GM21447 (cell line): ENCODE results near the gene ANKLE2.
"Not testable (repeated sequence)": the region's sequence is repeated elsewhere in the genome, so short reads cannot be mapped to it uniquely, and the experiment has no call there.

Experiments
- ATAC-seq: cut with Tn5 transposase; IDR thresholded peaks from one replicate; pipeline ENCODE4 v1.9.1; 2021; ENCODE audit not compliant: unreplicated experiment

ANKLE2 gene

GRCh38 chr12:132761032-132761920 is at the start of gene ANKLE2:
Gene ANKLE2 (minus strand): TSS chr12:132761832. CDS start chr12:132761798, 34 bp downstream.
- ATAC-seq = peak; percentile 34

GRCh38 chr12:132809391-132809790 is 47.8 kb upstream of the ANKLE2 start:
- ATAC-seq = not testable (repeated sequence)

- no peak for ATAC-seq
These were observed 45.9 kb upstream of the ANKLE2 start for GRCh38 chr12:132807295-132808092.

- no peak for ATAC-seq
These were observed 45.2 kb upstream of the ANKLE2 start for GRCh38 chr12:132806857-132807256.

GRCh38 chr12:132804426-132804861 is 42.8 kb upstream of the ANKLE2 start:
- no peak for ATAC-seq

- ATAC-seq = no peak
These were observed 42.3 kb upstream of the ANKLE2 start for GRCh38 chr12:132803888-132804287.

- no peak for ATAC-seq
These were observed 41.5 kb upstream of the ANKLE2 start for GRCh38 chr12:132803125-132803524.

GRCh38 chr12:132801741-132802140 is 40.1 kb upstream of the ANKLE2 start:
- no peak for ATAC-seq

GRCh38 chr12:132798836-132799235 is 37.2 kb upstream of the ANKLE2 start:
- ATAC-seq = no peak

GRCh38 chr12:132797820-132798570 is 36.4 kb upstream of the ANKLE2 start:
- ATAC-seq = no peak

GRCh38 chr12:132795847-132796246 is 34.2 kb upstream of the ANKLE2 start:
- ATAC-seq = no peak

- not testable (repeated sequence) for ATAC-seq
These were observed 30.3 kb upstream of the ANKLE2 start for GRCh38 chr12:132791940-132792339.

- no peak for ATAC-seq
These were observed 27.5 kb upstream of the ANKLE2 start for GRCh38 chr12:132789099-132789471.

- no peak for ATAC-seq
These were observed 26.9 kb upstream of the ANKLE2 start for GRCh38 chr12:132788375-132789098.

GRCh38 chr12:132787877-132788276 is 26.2 kb upstream of the ANKLE2 start:
- ATAC-seq = no peak

- no peak for ATAC-seq
These were observed 24.6 kb upstream of the ANKLE2 start for GRCh38 chr12:132786192-132786591.

- no peak for ATAC-seq
These were observed 22.9 kb upstream of the ANKLE2 start for GRCh38 chr12:132784580-132784979.

GRCh38 chr12:132783917-132784531 is 22.4 kb upstream of the ANKLE2 start:
- ATAC-seq = no peak

GRCh38 chr12:132781938-132782337 is 20.3 kb upstream of the ANKLE2 start:
- no peak for ATAC-seq

- ATAC-seq = no peak
These were observed 18.2 kb upstream of the ANKLE2 start for GRCh38 chr12:132779781-132780353.
